GM12872 (cell line): ENCODE data around the gene KDM2B.

Experiments
- TF ChIP-seq, protein P1 (sequence below): IDR thresholded peaks from 3 replicates; pipeline ENCODE4 v1.5.1; 2011; ENCODE audit warnings: low read depth, mild to moderate bottlenecking, low read length, moderate library complexity; ENCODE audit not compliant: insufficient read depth

Gene KDM2B

DNA sequence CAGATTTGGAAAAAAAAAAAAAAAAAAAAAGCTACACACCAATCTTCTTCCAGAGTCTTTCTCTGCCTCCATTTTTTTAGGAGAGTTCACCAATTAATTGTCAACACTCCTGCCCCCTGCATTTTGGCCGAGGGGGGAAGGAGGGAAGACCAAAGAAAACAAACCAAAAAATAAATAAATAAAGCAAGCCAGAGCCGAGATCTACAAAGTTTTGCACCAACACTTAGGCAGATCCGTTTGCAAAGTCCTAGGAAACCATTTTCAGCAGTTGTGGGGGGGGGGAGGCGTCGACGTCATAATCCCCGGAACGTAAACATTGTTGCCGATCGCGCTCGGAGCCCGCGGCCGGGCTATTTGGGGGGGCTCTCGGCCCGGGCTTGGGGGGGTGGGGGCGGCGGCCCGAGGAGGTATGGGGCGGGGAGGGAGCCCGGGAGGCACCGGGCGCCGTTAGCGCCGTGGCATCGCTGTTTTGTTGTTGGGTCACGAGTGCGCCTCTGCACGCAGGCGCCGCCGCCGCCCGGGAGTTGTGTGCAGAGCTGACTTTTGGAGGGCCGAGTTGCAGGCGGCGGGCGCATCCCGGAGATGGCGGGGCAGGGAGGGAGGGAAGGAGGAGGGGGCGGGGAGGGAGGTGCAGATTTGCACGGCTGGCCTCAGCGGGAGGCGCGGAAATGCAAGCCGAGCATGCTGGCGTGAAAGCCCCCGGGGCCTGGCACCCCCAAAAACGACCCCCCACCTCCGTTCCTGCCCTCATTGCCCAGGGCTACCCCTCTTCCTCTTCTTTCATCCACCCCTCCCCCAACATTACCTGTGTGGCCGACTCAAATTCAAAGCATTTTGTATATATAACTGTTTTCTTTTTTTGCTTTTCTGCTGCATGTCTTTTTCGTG is 598 bp downstream of the KDM2B start:
- TF ChIP-seq, protein P1, sequence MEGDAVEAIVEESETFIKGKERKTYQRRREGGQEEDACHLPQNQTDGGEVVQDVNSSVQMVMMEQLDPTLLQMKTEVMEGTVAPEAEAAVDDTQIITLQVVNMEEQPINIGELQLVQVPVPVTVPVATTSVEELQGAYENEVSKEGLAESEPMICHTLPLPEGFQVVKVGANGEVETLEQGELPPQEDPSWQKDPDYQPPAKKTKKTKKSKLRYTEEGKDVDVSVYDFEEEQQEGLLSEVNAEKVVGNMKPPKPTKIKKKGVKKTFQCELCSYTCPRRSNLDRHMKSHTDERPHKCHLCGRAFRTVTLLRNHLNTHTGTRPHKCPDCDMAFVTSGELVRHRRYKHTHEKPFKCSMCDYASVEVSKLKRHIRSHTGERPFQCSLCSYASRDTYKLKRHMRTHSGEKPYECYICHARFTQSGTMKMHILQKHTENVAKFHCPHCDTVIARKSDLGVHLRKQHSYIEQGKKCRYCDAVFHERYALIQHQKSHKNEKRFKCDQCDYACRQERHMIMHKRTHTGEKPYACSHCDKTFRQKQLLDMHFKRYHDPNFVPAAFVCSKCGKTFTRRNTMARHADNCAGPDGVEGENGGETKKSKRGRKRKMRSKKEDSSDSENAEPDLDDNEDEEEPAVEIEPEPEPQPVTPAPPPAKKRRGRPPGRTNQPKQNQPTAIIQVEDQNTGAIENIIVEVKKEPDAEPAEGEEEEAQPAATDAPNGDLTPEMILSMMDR: no peak

DNA sequence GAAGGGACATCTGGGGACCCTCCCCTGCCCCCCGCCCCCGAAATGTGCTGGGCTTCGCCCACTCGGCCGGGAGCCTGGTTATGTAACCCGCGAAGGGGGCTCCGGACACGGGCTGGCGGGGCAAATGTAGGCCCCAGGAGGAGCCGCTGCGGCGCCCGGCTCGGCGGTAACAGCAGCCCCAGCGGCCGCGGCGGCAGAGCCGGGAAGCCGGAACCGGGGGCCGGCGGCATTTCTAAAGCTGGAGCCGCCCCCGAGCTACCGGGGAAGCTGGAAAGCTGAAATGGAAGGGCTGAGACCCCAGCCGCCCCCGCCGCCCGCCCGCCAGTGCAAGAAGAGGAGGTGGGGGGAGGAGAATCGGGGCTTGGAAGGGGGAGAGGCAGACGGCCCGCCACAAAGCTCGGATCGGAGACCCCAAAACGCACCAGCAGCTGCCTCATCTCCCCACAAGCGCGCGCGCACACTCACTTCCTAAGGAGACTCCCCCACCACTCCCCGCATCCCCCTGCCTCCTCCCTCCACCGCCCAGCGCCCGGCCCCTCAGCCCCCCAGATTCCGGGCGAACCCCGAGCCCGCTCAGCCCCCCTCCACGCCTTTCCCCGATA is 1.5 kb downstream of the KDM2B start:
- TF ChIP-seq, protein P1: no peak

DNA sequence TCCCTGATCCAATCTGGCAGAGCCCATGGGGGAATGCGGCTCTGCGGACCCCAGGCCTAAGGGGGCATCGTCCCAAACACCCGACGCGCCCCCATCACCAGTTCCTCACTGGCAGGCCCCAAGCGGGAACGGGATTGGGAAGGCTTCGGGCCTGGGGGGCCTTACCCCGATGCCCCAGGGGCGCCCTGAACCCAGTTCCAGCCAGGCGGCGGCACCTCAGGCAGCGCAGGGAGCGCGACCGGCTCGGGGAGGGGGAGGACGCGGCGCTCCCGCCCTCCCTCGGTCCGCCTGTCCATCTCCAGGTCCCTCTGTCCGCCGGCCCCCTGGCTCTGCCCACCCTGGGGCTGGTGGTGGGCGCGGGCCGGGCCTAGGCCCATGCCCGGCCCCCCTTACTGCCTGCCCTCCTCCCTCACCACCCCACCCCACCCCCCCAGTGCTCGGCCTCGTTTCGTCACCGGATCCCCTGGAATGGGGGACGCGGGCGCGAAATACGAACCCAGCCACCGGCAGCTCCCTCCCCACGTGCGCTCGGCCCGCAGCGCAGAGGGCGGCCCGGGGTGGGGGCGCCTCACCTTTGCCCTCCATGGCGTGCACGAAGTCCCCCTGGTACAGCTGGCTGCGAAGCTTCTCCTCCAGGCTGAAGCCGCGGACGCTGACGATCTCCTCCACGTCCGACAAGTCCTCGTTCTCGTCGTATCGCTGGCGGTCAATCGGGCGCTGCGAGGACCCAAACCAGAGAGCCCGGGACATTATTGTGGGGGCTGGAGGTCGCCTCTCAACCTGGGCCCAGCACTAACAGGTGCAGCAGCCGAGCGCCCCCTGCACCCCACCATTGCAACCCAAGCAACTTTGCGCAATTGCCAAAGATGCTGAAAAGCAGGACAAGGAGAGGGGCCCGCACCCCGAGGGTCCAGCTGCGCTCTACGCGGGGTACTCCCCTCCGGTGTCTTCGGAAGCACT is 2.3 kb downstream of the KDM2B start:
- TF ChIP-seq, protein P1: no peak

DNA sequence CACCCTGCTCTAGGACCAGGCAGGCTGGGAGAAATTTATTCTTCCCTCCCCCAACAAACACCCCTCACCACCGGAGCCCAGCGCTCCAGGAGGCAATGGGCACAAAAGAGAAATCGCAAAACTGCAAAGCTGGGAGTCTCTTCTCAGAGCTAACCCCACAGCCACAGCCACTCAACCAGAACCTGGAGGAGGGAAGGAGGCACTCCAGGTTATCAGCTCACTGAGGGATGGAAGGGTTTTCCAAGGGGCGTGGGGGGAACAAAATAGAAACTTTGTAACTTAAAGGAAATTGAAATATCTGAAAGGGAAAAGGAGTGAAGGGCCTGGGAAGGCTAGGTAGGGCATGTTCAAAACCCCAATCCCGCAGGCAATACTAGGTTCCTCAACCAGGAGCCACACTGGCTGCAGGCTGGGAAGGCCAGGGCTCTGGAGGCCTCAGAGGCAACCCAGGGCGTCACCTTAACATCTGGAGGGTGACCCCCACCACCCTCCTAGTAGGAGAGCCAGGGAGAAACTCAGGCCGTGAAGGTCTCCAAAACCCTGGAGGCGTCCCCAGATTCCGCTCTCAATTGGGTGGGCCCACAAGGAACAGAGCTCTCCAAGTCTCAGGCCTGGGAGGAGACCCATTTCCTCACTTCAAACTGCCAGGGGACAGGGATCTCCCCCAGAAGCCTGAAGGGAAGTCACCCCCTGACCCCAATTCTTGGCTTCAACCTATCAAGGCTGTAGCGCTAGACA is 3.2 kb downstream of the KDM2B start:
- TF ChIP-seq, protein P1: no peak

DNA sequence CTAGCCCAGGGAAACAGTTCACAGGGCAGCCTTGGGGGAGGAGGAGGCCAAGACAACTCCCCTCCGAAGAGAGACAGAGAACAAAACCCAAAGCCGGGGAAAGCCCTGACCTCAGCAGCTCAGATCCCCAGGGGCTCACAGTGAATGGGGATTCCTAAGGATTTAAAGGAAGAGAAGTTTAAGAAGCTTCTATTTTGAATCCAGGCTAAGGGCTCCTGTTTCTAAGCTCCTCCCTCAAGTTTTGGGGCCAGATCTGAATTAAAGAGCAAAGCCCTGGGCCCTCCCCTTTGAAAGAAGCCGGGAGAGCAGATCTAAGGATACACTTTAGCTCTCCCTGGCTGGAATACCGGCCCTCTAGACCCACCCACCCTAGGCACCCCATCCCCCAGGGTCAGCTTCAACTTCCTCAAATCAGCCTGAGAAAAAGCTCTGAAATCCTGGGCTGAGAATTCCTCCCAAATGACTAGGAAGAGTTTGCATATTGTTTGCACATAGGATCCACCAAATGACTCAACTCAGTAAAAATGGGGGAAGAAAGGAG is 3.9 kb downstream of the KDM2B start:
- TF ChIP-seq, protein P1: no peak

DNA sequence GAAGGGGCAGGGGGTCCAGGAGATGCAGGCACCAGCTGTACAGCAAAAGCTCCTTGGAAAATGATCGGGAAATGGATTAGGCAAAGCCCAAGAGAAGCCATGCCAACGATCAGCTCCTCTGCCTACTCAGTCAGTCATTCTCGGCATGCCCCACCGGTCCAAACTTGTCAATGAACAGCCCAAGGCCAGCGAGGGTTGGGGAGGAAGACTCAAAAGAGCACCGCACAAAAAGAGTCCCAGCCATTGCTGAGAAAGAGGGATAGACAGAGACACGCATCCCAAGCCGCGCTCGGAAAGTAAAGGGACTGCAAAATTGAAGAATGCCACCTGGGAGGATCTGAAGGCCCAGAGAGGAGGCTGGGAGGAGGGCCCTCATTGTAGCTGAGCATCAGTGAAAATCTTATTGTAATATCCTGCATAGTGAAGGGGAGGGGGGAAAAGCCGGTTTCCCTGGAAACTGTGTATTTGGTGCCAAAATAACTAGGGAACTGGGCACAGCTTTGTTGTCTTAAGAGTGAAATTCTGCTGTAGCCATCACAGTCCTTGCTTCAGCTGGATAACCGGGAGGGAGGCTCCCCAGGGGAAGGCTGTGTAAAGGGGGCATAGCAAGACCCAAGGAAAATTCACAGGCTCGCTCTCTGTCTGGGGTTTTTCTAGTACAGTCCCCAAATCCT is 4.7 kb downstream of the KDM2B start:
- TF ChIP-seq, protein P1: no peak
